Epithelial cell of proximal tubule (primary cell): ENCODE measurements around the gene FBRSL1. TPM values are rescaled to one million over a fixed set of nuclear protein-coding genes. Genes with fewer than 3 reads are reported as not detected.

Source experiments
- DNase-seq: peaks from one replicate; pipeline ENCODE4 v3.0.0-alpha.2; 2011; ENCODE audit warnings: low read depth
- H3K4me3 ChIP-seq: 2 replicates; pipeline ENCODE4 v1.5.1; 2011; ENCODE audit warnings: low read depth, mild to moderate bottlenecking, low read length
- CTCF ChIP-seq: conservative IDR thresholded peaks from 2 replicates; pipeline ENCODE4 v1.5.1; 2012; ENCODE audit warnings: low read depth, mild to moderate bottlenecking, low read length
- total RNA-seq: library from RNA; depleted of rRNA; stranded (reverse); fragments of >200 nt; gene quantifications from 2 replicates; pipeline ENCODE4 v1.2.3, GENCODE V29; 2015

FBRSL1 gene
- total RNA-seq, 1 donor from 2014 or later, result 95.9 TPM

- TF ChIP-seq CTCF, result no peak
- H3K4me3 ChIP-seq, result no peak overlapping the region
- DNase-seq, result no peak
These were observed 18.5 kb downstream of the FBRSL1 start for GRCh38 chr12:132508491-132508740.

- no peak for DNase-seq
- TF ChIP-seq CTCF, result no peak
- no peak overlapping the region for H3K4me3 ChIP-seq
These were observed 19.1 kb downstream of the FBRSL1 start for GRCh38 chr12:132508860-132509732.

GRCh38 chr12:132510111-132510724 lies 20.3 kb downstream of the FBRSL1 start:
- H3K4me3 ChIP-seq, result no peak overlapping the region
- DNase-seq, result no peak
- TF ChIP-seq CTCF, result no peak

- DNase-seq, result no peak
- H3K4me3 ChIP-seq, result no peak overlapping the region
- TF ChIP-seq CTCF, result no peak
These were observed 21.0 kb downstream of the FBRSL1 start for GRCh38 chr12:132510746-132511477.

GRCh38 chr12:132511516-132512196 lies 21.7 kb downstream of the FBRSL1 start:
- no peak for DNase-seq
- no peak for TF ChIP-seq CTCF

DNA sequence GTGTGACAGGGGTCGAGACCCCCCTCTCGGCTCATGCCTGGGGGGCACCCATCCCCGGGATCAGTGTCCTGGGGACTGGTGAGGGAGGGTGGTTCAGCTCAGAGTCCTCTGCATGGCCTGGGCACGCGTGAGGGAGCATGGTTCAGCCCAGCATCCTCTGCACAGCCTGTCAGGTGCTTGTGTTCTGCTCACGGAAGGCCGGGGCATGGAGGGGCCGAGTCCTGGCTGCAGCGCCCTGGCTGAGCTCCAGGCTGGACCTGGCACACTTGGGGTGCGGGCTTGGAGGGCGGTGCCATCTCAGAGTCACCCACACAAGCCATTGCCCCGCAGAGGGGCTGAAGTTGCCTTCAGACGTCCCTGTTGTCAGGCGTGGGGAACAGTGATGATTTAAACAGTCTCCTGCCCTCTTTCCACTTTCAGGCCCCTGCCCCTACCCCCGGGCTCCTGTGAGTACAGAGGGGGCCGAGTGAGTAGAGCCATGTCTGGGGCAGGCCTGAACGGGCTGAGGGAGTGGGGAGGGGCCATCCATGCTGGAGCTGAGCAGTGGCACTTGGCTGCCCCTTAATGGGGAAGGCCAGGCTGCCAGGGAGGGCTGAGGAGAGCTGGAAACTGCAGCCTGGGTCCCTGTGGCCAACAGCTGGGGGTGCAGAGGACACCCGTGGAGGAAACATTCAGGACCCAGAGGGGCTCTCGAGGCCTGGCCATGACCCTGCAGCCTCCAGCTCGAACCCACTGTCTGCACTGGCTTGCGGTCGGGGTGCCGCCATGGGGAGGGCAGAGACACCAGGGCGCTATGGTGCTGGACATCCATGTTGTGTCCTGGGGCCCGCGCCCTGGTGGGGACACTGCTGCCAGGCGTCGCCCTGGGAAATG lies 22.5 kb downstream of the FBRSL1 start:
- no peak for DNase-seq
- H3K4me3 ChIP-seq, result no peak overlapping the region
- no peak for TF ChIP-seq CTCF

More at GRCh38 chr12:132511516-132512196, 21.7 kb downstream of the FBRSL1 start:
- no peak overlapping the region for H3K4me3 ChIP-seq
